ENCODE data around the gene ZBTB7C.

The ZBTB7C gene

GRCh38 chr18:47978603-47979002 lies 430.6 kb downstream of the ZBTB7C start:
- DNase-seq (ENCODE audit: low read depth): no peak
- H3K4me3 ChIP-seq (ENCODE audit: low read depth, low read length): no peak overlapping the region
- no peak for TF ChIP-seq CTCF (IDR thresholded peaks at IDR 0.05; ENCODE audit: low read depth, low read length, missing control alignments)

- H3K4me3 ChIP-seq (ENCODE audit: low read depth, low read length): no peak overlapping the region
- TF ChIP-seq CTCF (IDR thresholded peaks at IDR 0.05; ENCODE audit: low read depth, low read length, missing control alignments): no peak
- DNase-seq (ENCODE audit: low read depth): no peak
These were observed 431.0 kb downstream of the ZBTB7C start for GRCh38 chr18:47978141-47978540.
